Measurements from ENCODE around the gene RPL7A. TPM values are rescaled to one million over a fixed set of nuclear protein-coding genes. Genes with fewer than 3 reads are reported as not detected.

The RPL7A gene
- total RNA-seq, 2 donors from 2014 or later, result 889 to 895 TPM

DNA sequence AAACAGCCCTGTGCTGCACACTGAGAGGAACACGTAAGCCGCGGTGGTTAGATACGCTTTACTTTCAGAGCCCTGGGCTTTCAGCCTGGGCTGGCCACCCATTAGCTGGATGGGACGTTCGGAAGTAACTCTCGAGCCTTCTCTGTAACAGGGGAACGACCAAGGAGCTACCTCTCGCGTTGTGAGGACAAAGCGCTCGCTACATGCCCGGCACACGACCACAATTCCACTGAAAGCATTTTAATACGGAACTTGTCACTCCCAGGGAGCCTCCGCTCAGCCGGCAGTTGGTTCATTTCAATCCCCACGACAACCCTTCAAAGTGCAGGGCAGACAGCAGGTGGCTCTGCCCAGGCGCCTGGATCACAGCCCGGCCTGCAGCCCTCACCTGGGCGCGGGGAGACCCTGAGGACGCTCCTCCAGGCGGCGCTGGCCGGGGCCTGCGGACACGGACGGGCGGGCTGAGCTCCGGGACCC is 7.9 kb downstream of the RPL7A start:
- DNase-seq (ENCODE audit: low spot score) (no peak), ATAC-seq (ENCODE audit: insufficient number of reproducible peaks, low FRiP score, low read depth) (no peak)
- H3K27me3 ChIP-seq (replicated peaks; ENCODE audit: insufficient read depth), result no peaks in the 10 kb centered on the region
- peaks cover 16% of the 10 kb centered on the region for H3K36me3 ChIP-seq
- TF ChIP-seq, protein P1, sequence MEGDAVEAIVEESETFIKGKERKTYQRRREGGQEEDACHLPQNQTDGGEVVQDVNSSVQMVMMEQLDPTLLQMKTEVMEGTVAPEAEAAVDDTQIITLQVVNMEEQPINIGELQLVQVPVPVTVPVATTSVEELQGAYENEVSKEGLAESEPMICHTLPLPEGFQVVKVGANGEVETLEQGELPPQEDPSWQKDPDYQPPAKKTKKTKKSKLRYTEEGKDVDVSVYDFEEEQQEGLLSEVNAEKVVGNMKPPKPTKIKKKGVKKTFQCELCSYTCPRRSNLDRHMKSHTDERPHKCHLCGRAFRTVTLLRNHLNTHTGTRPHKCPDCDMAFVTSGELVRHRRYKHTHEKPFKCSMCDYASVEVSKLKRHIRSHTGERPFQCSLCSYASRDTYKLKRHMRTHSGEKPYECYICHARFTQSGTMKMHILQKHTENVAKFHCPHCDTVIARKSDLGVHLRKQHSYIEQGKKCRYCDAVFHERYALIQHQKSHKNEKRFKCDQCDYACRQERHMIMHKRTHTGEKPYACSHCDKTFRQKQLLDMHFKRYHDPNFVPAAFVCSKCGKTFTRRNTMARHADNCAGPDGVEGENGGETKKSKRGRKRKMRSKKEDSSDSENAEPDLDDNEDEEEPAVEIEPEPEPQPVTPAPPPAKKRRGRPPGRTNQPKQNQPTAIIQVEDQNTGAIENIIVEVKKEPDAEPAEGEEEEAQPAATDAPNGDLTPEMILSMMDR (IDR thresholded peaks at IDR 0.05), result no peak
- H3K27ac ChIP-seq, result peak overlapping the region; percentile 56 to 58
- H3K9me3 ChIP-seq, result no peaks in the 10 kb centered on the region
- H3K4me1 ChIP-seq (ENCODE audit: control insufficient read depth in 1 of 2, low read depth in 2 of 2), result peaks cover 15 to 28% of the 10 kb centered on the region in 2 donors
- peak overlapping the region; percentile 88 for H3K4me3 ChIP-seq

- peak within 1 kb of the TSS; percentile 56 to 58 for H3K27ac ChIP-seq
- peaks cover 15 to 28% of the 10 kb centered on the region in 2 donors for H3K4me1 ChIP-seq (ENCODE audit: control insufficient read depth in 1 of 2, low read depth in 2 of 2)
- H3K9me3 ChIP-seq, result no peaks in the 10 kb centered on the region
- ATAC-seq (ENCODE audit: insufficient number of reproducible peaks, low FRiP score, low read depth), result peak; percentile 39
- peaks cover 10% of the 10 kb centered on the region for H3K36me3 ChIP-seq
- peak; percentile 45 for DNase-seq (ENCODE audit: low spot score)
- peak within 1 kb of the TSS; percentile 88 for H3K4me3 ChIP-seq
- TF ChIP-seq, protein P1 (IDR thresholded peaks at IDR 0.05), result no peak
- H3K27me3 ChIP-seq (replicated peaks; ENCODE audit: insufficient read depth), result no peaks in the 10 kb centered on the region
Observed at GRCh38 chr9:133356391-133357091, 8.5 kb downstream of the RPL7A start, which contains the start of the genes SURF1 and SURF2. TSS of gene SURF1 (minus strand) at chr9:133356487. CDS start at chr9:133356453, 34 bp downstream. TSS of gene SURF2 (plus strand) at chr9:133356550. CDS start at chr9:133356593, 43 bp downstream.

DNA sequence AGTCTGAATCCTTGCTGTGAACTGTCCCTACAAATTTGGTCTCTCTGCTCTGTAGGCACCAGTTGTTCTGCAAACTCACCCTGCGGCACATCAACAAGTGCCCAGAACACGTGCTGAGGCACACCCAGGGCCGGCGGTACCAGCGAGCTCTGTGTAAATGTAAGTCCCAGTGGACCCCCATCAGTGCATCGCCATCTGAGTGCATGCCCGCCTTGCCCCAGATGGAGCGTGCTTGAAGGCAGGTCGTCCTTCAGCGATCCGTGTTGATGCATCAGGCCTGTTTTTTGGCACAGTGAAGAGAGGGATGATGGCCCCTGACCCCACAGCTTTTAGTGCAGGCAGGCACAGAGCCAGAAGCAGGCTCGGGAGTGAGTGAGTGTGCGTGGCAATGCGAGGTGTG is 9.6 kb downstream of the RPL7A start:
- TF ChIP-seq, protein P1 (IDR thresholded peaks at IDR 0.05), result no peak
- Histone ChIP-seq H3K9me3 (no peaks in the 10 kb centered on the region), H3K4me1 (ENCODE audit: control insufficient read depth in 1 of 2, low read depth in 2 of 2) (peaks cover 15 to 28% of the 10 kb centered on the region in 2 donors), H3K27me3 (replicated peaks; ENCODE audit: insufficient read depth) (no peaks in the 10 kb centered on the region), H3K4me3 (no peak overlapping the region), H3K27ac (no peak overlapping the region), H3K36me3 (peaks cover 2% of the 10 kb centered on the region)
- no peak for DNase-seq (ENCODE audit: low spot score)
- no peak for ATAC-seq (ENCODE audit: insufficient number of reproducible peaks, low FRiP score, low read depth)

GRCh38 chr9:133359399-133360175 is 11.6 kb downstream of the RPL7A start:
- TF ChIP-seq, protein P1 (IDR thresholded peaks at IDR 0.05), result no peak
- H3K4me3 ChIP-seq, result no peak overlapping the region
- peaks cover 19% of the 10 kb centered on the region for H3K36me3 ChIP-seq
- ATAC-seq (ENCODE audit: insufficient number of reproducible peaks, low FRiP score, low read depth) (no peak), DNase-seq (ENCODE audit: low spot score) (no peak)
- no peaks in the 10 kb centered on the region for H3K9me3 ChIP-seq
- peaks cover 15 to 26% of the 10 kb centered on the region in 2 donors for H3K4me1 ChIP-seq (ENCODE audit: control insufficient read depth in 1 of 2, low read depth in 2 of 2)
- no peaks in the 10 kb centered on the region for H3K27me3 ChIP-seq (replicated peaks; ENCODE audit: insufficient read depth)
- H3K27ac ChIP-seq, result no peak overlapping the region

Data from thoracic aorta (tissue), 2 donors.